ENCODE data around the gene RFX3.

DNA sequence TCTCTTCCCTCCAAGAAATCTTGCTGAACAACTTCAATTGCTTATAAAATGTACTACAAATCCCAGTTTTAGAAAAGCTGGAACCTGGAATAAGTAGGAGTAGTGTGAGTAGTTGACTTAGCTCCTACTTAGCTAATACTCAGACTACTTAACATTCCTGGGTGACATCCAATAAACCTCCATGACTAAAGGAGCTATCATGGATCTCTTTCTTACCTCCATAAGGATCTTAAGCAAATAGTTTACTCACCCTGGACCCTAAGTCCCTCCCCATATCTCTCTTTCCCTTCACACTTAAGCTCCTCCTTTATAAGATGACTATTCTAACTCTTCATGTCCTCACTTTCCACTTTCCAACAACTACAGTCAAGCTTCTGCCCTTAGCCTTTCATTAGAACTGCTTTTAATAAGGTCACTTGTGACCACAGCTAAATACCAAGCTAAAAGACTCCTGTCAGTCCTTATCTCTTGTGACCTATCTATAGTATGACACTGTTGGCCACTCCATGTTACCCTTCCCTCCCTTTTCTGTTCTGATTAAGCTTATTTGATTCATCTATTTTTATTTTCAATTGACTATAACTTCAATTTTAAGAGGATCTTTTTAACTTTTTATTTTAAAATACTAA, 194.9 kb downstream of the RFX3 start:
- TF ChIP-seq, protein P1, sequence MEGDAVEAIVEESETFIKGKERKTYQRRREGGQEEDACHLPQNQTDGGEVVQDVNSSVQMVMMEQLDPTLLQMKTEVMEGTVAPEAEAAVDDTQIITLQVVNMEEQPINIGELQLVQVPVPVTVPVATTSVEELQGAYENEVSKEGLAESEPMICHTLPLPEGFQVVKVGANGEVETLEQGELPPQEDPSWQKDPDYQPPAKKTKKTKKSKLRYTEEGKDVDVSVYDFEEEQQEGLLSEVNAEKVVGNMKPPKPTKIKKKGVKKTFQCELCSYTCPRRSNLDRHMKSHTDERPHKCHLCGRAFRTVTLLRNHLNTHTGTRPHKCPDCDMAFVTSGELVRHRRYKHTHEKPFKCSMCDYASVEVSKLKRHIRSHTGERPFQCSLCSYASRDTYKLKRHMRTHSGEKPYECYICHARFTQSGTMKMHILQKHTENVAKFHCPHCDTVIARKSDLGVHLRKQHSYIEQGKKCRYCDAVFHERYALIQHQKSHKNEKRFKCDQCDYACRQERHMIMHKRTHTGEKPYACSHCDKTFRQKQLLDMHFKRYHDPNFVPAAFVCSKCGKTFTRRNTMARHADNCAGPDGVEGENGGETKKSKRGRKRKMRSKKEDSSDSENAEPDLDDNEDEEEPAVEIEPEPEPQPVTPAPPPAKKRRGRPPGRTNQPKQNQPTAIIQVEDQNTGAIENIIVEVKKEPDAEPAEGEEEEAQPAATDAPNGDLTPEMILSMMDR (conservative IDR thresholded peaks at IDR 0.05; ENCODE audit: low read depth, low read length) = no peak
- no peak for TF ChIP-seq EZH2 (IDR thresholded peaks at IDR 0.05; ENCODE audit: borderline replicate concordance, low read depth, low read length, poor library complexity, severe bottlenecking)
